Tibial nerve (tissue), 4 donors: ENCODE data around the gene NXPH1.

Experiments used
- CTCF ChIP-seq, 5 experiments: fragments of 200-600 bp in 3 of 5; fragments of 450-650 bp in 2 of 5; sonication (generic) in 3 of 5; IDR thresholded peaks; one replicate each; pipeline ENCODE4 v1.5.1; 2016 to 2019; ENCODE audit warnings: antibody characterized with exemption in 5 of 5, mild to moderate bottlenecking in 3 of 5, moderate library complexity in 2 of 5
- EP300 ChIP-seq, 2 donors: sonication (generic); formaldehyde crosslinking; IDR thresholded peaks; one replicate each; pipeline ENCODE4 v1.6.1; 2017; ENCODE audit warnings: antibody characterized with exemption in 2 of 2, mild to moderate bottlenecking in 1 of 2
- POLR2A ChIP-seq, 2 donors: fragments of 450-650 bp; IDR thresholded peaks; one replicate each; pipeline ENCODE4 v1.6.1; 2017; ENCODE audit warnings: antibody characterized with exemption in 2 of 2, mild to moderate bottlenecking in 2 of 2, moderate library complexity in 2 of 2

GRCh38 chr7:8594115-8594514, 160.7 kb downstream of the NXPH1 start:
- TF ChIP-seq CTCF (IDR thresholded peaks at IDR 0.05): no peak
- TF ChIP-seq EP300 (IDR thresholded peaks at IDR 0.05): no peak
- no peak for TF ChIP-seq POLR2A (IDR thresholded peaks at IDR 0.05)
